ENCODE results near the gene ATAT1.

Gene ATAT1

DNA sequence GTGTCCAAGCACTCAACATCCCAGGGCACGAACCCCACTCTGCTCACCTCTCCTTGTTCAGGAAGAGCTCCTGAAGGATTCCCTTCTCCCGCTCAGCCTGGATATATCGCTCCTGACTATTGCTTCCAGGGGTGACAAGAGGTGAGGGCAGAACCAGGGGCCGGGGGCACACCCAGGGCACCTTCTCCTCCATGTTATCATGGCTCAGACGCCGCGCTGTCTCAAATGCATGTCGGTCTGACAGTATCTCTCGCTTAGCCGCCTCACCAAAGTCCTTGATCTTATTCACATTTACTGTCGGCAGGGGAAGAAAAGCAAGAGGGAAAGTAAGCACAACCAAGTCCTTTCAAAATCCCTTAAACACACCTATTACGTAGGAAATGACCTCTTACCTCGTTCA lies 22.7 kb upstream of the ATAT1 start:
- no peak overlapping the region; the same call in 1 of the 2 replicates for H3K27ac ChIP-seq
- TF ChIP-seq, protein P1, sequence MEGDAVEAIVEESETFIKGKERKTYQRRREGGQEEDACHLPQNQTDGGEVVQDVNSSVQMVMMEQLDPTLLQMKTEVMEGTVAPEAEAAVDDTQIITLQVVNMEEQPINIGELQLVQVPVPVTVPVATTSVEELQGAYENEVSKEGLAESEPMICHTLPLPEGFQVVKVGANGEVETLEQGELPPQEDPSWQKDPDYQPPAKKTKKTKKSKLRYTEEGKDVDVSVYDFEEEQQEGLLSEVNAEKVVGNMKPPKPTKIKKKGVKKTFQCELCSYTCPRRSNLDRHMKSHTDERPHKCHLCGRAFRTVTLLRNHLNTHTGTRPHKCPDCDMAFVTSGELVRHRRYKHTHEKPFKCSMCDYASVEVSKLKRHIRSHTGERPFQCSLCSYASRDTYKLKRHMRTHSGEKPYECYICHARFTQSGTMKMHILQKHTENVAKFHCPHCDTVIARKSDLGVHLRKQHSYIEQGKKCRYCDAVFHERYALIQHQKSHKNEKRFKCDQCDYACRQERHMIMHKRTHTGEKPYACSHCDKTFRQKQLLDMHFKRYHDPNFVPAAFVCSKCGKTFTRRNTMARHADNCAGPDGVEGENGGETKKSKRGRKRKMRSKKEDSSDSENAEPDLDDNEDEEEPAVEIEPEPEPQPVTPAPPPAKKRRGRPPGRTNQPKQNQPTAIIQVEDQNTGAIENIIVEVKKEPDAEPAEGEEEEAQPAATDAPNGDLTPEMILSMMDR (conservative IDR thresholded peaks at IDR 0.05) = no peak

DNA sequence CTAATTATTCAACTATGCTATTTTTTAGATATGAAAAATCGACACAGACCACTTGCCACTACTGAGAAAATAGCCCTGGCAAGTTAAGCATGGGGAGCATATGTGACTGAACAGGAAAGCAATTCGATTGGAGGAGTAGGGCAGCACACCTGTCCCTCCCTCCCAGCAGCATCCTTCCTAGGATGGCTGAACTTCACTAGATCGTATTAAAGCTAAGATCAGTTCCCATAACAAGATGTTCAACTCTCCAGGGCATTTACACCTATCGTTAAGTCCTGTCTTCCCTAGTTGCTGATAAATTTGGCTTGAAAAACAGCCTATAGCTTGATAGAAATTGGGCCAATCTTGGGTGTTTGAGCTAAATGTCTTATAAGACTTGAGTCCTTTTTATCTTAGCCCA lies 16.6 kb upstream of the ATAT1 start:
- TF ChIP-seq, protein P1 (conservative IDR thresholded peaks at IDR 0.05) = no peak
- H3K27ac ChIP-seq = no peak overlapping the region

DNA sequence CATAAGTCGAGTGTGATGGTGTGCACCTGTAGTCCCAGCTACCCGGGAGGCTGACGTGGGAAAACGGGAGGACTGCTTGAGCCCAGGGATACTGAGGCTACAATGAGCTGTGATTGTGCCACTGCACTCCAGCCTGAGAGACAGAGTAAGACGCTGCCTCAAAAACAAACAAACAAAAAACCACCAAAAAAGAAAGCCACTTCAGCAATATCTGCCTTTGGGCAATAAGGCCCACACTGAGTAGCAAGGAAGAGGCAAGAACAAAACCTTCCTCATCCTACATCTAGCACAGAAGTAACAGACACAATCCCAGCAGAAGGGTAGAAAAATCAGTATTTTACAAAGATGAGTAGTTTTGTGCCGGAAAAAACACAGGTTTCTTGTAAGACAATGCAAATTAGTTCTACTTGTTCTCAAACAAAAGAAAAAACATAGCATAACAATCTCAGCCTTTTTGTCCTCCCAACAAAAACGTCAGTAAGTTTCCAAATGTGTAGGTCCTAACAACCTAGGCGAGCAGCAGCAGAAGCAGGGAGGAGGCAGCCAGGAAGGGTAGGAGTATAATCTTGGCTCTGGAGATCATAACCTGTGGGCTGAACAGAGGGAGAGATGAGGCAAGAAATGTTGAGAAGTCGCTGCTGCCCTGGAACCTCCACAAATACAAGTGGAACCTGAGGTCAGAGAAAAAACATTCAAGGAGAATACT lies 15.4 kb upstream of the ATAT1 start:
- no peak overlapping the region for H3K27ac ChIP-seq
- TF ChIP-seq, protein P1 (conservative IDR thresholded peaks at IDR 0.05) = no peak

DNA sequence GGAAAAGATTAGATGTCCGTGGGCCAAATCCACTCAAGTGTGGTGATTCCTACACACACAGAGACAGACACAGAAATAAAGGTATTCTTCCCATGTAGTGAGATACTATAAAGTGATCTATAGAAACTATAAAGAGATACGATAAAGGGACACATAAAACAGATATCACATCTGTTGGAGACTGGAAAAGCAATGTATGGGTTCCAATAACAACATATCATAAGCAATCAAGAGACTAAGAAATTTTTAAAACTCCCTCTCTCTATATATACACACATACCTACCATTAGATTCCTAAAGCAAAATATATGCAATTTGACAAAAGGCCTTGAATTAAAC lies 14.8 kb upstream of the ATAT1 start:
- TF ChIP-seq, protein P1 (conservative IDR thresholded peaks at IDR 0.05) = no peak
- no peak overlapping the region for H3K27ac ChIP-seq

DNA sequence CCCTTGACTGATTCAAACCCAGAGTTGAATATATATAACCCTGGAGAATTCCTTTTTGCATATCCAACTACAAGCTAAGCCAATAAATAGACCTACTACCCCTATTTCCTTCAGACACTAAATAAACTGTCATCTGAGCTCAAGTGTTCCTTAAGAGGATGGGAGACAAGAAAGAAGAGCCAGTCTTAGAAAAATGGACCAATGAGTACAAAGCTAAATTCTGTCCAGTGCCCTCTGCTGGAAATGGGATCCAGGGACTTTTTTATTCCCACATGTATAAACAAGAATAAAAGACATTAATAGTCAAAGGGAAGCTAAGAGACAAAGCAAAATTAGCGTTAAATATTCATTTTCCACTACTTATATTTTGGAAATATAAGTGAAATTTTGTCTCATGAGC lies 14.5 kb upstream of the ATAT1 start:
- TF ChIP-seq, protein P1 (conservative IDR thresholded peaks at IDR 0.05) = peak; percentile 66
- no peak overlapping the region; the same call in 1 of the 2 replicates for H3K27ac ChIP-seq

DNA sequence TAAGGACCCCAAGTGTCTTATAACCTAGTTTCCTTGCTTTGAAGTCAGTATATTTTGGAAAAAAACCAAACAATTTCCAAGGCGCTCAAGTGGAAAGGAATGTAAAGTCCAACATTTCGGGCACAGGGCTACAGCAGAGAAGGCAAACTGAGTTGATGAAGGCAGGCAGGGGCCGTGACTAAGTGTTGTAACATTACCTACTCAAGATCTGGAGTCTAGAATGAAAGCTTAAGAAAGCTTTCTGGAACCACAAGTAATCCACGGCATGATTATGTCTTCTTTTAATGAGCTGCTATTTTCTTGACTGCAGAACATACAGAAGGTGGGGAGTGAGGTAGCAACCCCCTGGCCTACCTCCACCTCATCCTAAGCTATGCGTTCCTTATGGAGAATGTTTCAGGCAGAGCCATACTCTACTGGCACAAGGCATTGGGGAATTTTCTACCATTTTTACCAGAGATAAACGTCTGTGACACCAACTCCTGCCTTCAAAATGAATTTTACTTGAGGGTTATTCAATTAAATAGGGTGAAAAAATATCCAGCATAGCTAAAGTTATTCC lies 13.9 kb upstream of the ATAT1 start:
- H3K27ac ChIP-seq = peak overlapping the region; percentile 97; the same call in 1 of the 2 replicates
- TF ChIP-seq, protein P1 (conservative IDR thresholded peaks at IDR 0.05) = no peak

DNA sequence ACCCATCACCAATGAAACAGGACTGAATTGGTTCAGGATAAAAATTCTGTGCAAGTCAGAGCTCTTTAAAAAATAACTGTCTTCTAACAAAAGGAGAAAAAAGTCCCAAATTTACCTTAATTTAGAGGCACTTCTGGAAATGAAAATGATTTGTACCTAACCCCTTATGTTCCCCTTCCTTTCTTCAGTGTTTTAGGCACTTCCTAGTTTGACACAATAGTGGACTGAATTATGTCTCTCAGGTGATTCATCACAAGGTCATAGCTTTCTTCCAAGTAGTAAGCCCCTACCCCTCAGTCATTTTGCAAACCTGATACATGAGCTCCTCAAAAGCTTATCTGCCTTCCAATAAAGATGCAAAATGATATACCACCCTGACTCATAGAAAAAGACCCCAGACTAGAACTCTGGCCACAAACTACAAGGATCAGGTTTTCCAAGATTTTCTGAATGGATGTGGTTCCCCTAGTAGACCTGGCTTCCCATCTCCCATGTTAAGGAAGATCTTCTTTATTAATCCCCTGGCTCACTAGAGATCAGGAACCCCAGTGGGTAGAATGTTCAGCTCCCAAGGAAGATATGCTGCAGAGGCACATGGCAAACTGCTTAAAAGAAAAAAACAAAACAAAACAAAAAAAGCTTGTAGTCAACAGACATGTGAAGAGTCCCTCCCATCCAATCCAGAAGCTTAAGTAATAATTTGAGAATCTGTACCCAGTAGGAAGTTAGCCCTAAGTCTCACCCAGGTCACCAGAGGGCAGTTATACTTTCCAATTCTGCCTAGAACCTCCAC lies 13.2 kb upstream of the ATAT1 start:
- peak overlapping the region; percentile 97 for H3K27ac ChIP-seq

More for the DNA sequence above, 13.2 kb upstream of the ATAT1 start:
- TF ChIP-seq, protein P1 (conservative IDR thresholded peaks at IDR 0.05) = no peak

Measured in VCaP (cell line).